ENCODE data around the gene PTPRN2.
"Not testable (repeated sequence)": the region's sequence is repeated elsewhere in the genome, so short reads cannot be mapped to it uniquely, and the experiment has no call there.

The PTPRN2 gene

DNA sequence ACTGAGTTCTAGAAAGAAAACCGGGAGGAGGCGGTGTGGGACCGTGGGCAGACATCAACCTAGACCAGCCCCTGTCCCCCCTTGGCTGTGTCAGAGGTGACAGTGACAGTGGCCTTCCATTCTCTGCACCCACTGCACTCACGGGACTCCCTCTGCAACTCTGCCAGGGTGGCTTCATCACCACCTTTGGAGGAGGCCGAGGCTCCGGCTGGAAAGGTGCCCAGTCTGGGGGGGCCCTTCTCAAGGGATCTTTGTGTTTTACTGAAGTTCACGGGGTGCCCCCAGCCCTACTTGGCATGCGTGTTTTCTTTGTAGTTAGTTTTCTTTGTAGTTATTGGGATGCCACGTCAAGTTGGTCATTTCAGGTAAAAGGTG is 833.2 kb downstream of the PTPRN2 start:
- no peak for DNase-seq

- DNase-seq, result no peak
Measured at GRCh38 chr7:157753713-157754415, 833.8 kb downstream of the PTPRN2 start.

DNA sequence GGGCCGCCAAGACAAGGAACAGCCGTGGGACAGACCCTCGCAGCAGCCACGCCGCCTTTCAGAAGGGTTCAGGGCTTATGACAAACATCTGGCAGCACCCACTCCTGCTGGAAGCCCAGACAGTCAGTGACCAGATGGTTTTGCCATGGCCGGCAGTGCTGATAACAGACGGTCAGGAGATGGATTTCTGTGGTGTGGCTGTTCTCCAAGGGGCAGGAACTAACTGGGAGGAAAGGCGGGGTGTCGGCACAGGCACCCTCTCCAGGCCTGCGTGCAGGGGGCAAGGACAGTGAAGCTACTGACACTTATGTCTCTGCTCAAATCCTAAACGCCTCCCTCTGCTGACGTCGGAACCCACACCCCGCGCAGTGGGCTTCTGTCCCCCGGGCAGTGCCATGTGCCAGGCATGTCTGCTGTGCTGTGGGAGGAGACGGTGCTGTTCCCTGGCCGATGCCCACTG is 834.8 kb downstream of the PTPRN2 start:
- no peak for DNase-seq

DNA sequence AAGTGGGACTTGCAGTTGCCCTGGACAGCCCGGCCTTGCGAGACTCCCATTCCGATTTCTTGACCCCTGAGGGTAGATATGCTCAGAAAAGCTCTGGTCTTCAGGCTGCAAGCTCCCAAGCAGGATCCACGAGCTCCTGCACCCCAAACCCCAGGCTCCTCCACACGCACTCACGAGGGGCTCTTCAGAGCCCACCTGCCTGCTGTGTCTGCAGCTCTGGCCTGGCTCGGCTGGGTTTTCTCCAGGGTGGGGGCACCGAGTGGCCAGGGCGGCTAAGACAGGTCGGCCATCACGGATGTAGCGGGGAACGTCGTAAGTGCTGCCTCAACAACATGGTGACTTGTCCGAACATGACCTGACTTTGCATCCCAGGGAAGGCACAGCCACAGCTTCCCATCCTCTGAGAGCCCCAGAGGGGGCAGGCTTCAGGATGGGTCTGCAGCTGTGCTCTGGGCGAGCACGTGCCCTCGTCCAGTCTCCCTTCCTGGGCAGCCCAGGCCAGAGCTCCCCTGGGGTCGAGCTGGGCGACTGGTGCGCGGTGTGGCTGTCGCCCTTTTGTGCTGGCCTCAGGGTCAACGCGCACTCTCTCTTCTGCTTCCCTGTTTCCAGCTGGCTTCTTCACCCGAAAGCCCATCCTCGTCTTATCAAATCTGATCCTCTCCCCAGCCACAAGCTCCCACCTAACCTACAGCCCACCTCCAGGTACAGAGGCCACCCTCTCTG is 835.5 kb downstream of the PTPRN2 start:
- DNase-seq, result no peak

DNA sequence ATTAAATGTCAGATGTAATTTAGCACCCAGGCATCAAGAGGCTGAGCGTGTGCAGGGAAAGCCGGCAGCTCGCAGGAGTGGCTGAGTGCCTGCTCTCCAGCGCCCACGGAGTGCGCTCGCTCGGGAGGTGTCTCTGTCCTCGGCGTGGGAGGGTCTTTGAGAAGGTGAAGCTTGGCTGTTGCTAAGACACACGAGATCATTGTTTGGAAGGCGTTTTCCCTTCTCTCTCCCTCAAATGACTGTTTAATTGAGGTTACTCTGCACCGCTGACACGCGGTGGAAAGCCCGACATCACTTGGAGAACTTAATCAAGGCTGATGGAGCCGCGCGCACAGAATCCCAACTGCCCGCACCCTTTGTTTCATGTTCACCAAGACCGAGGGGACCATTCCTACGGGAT is 836.2 kb downstream of the PTPRN2 start:
- DNase-seq, result peak; percentile 20 to 69 (median 55)

- no peak for DNase-seq
Measured at GRCh38 chr7:157750291-157750690, 837.3 kb downstream of the PTPRN2 start.

DNA sequence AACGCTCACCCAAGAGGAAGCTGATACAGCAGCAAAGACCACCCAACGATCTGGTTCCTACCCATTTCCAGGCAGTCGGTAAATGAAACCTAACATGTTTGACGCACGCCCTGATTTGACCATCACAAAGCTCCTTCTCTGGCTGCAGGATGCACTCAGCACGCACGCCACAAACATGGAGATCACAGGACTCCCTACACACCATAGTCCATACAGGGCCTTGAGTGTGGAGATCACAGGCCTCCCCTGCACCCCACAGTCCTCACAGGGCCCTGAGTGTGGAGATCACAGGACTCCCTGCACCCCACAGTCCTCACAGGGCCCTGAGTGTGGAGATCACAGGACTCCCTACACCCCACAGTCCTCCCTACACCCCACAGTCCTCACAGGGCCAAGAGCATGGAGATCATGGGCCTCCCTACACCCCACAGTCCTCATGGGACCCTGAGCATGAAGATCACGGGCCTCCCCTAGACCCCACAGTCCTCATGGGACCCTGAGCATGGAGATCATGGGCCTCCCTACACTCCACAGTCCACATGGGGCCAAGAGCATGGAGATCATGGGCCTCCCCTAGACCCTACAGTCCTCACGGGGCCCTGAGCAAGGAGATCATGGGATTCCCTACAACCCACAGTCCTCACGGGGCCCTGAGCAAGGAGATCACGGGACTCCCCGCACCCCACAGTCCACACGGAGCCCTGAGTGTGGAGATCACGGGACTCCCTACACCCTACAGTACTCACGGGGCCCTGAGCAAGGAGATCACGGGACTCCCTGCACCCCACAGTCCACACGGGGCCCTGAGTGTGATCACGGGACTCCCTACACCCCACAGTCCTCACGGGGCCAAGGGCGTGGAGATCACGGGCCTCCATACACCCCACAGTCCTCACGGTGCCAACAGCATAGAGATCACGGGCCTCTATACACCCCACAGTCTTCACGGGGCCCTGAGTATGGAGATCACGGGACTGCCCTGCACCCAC is 841.6 kb downstream of the PTPRN2 start:
- DNase-seq, result no peak

DNA sequence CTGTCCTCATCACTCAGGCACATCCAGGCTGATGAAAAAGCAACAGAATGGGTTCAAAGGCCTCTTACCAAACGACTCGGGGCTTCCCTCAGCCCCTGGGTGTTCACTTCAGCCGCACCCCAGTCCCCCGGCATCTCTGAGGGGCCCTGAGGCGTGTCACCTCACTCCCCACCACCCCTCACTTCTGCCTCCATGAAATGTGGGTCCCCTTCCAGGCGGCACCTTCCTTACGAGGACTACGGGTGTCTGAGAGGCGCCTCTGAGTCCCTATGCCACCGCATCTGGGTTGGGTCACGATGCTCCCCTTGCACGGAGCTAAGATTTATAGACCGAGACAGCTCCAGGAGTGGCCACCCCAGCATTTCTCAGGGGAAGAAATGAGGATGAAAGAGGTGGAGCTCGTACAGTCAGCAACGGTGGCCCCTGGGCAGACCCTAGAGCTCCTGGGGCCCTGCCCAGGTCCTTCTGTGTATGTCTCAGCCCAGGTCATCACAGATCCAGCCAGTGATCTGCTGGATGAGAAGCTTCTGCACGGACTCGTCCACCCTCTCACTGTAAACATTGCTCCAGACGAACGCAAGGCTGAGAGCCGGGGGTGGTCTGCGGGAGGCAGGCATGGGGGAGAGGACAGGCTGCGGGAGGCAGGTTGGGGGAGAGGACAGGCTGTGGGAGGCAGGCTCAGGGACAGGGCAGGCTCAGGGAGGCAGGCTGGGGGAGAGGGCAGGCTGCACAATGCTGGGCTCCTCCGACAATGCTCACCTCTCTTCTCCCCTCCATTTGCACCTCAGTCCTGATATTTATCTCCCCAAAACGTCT is 842.6 kb downstream of the PTPRN2 start:
- DNase-seq, result no peak

DNA sequence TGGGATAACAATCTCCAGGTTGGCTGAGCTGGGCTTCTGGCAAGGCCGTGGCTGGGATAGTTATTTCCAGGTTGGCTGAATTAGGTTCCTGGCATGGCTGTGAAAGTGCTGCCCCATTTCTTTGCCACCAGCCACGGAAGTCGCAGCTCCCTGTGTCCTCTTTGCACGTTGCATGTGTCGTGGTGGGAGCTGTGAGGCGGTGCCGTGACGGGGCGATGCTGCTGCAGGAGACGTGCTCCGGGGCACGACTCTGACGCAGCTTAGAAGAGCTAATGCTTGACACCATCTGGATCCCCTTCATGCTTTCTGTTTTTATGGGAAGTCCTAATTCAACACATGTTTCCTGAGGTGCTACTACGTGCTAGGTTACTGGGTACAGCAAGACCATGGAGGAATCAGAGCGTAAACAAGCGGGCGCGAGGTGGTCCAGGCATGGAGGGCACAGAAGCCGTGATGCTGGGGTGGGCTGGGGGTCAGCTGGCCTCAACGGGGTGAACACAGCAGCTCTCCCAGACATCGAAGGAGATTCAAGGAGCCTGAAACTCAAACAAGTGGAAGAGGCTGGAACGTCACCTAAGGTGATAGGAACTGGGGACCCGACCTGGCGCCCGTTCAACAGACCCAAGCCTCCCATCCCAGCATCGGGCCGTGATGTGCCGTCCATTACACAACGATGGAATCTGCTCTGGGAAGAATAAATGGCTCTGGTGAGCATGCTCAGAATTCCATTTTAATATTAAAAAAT is 843.7 kb downstream of the PTPRN2 start:
- no peak for DNase-seq

DNA sequence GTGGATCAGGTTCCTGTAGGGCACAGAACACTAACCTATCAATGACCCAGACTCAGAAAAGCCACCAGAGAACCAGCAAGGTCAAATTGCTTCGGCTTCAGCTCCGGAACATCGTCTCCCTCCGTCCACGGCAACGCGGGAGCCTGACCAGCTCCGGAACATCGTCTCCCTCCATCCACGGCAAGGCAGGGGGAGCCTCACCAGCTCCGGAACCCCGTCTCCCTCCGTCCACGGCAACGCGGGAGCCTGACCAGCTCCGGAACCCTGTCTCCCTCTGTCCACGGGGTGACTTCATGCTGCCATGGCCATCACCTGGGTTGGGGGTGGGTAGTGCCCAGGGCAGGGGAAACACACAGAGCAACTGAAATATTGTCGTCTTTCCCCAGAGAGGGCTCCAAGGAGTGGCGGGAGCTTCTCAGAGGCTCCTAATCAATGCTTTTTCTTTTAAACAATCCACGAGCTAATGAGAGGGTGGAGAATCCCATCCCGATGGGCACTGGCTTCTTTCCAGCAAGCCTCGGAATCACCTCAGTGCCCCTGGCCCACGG is 847.3 kb downstream of the PTPRN2 start:
- no peak for DNase-seq

DNA sequence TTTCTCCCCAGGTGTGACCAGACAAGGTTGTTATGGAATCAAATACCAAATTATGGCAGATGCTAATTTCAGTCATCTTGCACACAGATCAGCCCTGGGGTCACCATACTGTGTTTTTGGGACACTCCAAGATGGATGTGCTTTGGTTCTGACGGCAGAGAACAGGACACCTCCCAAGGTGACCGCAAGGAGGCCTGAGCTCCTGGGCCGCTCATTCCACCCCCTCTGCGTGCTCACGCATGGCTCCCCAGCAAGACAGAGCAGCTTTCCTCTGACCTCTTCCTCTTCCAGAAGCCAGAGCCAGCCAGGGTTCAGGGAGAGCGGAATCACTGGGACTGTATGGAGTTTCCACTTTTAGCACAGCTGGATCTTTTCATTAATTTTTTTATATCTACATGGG is 848.0 kb downstream of the PTPRN2 start:
- no peak for DNase-seq

- DNase-seq, result no peak
Measured at GRCh38 chr7:157739031-157739430, 848.6 kb downstream of the PTPRN2 start.

DNA sequence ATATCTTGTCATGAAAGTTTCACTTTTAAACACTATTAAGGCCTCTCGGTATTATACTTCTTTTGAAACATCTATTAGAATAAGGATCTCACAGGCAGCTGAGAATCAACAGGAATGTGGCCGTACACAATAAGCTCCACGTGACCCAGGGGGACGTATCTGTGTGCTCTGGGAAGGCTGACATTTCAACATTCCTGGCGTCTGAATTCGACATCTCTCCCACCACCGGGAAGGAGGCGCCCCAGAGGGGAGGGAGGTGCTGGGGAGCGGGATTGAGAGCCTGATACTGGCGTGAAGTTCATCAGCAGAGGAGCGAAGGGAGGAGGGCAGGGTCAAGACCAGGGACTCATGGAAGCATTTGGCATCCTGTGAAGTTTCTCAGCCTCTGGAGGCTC is 849.6 kb downstream of the PTPRN2 start:
- no peak for DNase-seq

DNA sequence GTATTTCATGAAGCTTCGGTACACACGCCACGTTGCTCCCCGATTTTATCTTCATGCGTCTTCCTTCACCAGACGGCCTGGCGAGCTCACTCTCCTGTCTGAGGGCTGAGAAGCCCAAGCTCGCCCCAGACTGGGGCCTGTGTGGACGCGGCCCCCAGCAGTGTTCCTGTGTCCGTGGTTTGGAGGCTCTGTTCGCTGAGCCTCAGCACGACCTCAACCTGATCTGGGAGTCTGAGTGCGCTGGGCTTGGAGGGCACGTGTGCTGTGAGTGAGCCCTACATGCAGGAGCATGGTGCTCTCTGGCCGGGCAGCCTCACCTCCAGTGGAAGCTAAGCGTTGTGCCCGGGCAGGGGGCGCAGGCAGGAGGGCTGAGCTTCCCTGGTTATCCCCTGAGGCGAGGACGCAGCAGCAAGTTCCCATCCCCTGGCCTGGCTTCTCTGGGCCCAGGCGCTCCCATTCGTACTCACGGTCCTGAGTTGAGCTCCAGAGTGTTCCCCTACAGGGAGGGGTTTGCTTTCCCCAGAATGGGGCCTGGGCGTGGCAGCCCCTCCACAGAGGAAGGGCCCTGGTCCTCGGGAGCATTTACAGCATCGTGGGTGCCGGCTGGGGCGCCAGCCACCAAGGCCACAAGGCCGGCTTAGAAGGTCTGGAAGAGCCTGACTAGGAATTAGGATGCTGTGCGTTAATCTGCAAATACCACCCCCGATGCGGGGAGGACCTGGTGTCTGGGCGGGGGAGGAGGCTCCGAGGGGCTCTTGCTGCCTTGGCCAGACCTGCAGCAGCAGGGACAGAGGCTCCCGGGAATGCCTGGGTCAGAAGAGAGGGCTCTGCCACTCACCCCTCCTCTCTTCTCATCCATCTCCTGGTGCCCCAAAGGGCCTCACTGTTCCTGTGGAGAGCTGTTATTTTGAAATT is 850.2 kb downstream of the PTPRN2 start:
- DNase-seq, result no peak

- no peak for DNase-seq
Measured at GRCh38 chr7:157736341-157736740, 851.3 kb downstream of the PTPRN2 start.

GRCh38 chr7:157735826-157736225 is 851.8 kb downstream of the PTPRN2 start:
- no peak for DNase-seq

DNA sequence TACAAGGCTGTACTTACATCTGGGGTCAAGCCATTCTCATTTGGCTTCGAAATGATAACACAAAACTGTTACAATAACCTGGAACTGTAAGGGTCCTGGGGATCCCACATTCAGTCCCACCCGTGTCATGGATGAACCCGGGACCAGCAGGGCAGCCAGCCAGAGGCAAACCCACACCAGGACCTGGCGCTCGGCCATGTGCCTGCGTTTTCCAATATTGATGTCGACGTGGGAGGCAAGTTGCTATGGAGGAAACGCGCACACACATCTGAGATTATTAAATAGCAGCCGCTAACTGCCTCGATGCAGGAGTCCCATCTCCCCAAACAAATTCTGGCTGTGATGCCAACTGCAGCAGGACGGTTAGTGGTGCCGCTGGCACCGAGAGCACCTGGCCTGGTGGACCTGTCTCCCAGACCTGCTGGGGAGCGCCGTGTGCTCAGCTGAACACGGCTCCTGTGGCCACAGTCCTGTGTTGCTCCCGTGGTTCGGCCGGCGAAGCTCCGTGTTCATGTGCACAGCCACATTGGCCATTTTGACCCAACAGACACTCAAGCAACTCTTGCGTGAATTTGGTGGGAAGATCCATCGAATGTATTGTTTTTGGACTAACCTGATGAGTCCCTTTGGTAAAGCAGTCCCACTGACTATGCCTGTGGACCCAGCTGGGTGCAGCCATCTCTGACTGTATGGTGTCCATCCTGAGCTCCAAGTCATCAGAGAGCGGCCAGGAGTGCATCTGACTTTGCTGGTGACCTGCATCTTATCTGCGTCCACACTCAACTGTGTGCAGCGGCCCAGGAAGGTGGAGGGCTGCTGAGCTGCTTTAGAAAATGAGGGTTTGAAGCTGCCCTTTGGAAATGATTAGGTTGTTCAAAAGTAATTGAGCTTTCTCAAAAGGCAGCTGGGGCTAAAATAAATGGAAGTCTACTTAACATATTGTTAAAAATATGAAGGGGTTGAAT is 852.7 kb downstream of the PTPRN2 start:
- no peak for DNase-seq

DNA sequence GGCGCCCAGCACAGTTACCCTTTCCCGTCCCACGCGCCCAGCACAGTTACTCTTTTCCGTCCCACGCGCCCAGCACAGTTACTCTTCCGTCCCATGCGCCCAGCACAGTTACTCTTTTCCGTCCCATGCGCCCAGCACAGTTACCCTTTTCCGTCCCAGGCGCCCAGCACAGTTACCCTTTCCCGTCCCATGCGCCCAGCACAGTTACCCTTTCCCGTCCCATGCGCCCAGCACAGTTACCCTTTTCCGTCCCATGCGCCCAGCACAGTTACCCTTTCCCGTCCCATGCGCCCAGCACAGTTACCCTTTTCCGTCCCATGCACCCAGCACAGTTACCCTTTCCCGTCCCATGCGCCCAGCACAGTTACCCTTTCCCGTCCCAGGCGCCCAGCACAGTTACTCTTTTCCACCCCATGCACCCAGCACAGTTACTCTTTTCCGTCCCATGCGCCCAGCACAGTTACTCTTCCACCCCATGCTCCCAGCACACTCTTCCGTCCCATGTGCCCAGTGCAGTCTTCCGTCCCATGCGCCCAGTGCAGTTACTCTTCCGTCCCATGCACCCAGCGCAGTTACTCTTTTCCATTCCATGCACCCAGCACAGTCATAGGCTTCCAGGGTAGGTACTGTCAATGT is 853.7 kb downstream of the PTPRN2 start:
- DNase-seq, result not testable (repeated sequence)

- DNase-seq, result no peak
Measured at GRCh38 chr7:157731126-157731525, 856.5 kb downstream of the PTPRN2 start.
